SK-N-SH (cell line): ENCODE results near the gene GPATCH4. TPM values are rescaled to one million over a fixed set of nuclear protein-coding genes. Genes with fewer than 3 reads are reported as not detected.

ENCODE experiments used
- CTCF ChIA-PET: fragments of 300-600, 350-600 bp; formaldehyde crosslinking; extraction: SDS; loops from one replicate; lab custom pipeline; 2021; lab: Yijun Ruan, JAX
- POLR2A ChIA-PET: fragments of 350-600 bp; sonication (Branson Sonifier 250); formaldehyde crosslinking; extraction: SDS; loops from one replicate; lab custom pipeline; 2020; ENCODE audit warnings: antibody characterized with exemption, inconsistent platforms; lab: Yijun Ruan, JAX
- DNase-seq: peaks from one replicate; pipeline ENCODE4 v3.0.0; 2012
- H2AFZ ChIP-seq: fragments of 200-600 bp; sonication (generic); 2 replicates; pipeline ENCODE4 v1.8.1; 2016; ENCODE audit warnings: antibody characterized with exemption, mild to moderate bottlenecking, low read depth
- H3F3A ChIP-seq: fragments of 200-600 bp; sonication (generic); replicated peaks from 2 replicates; pipeline ENCODE3; 2016; ENCODE audit warnings: antibody characterized with exemption, mild to moderate bottlenecking; ENCODE audit not compliant: insufficient read depth
- H3K27ac ChIP-seq, 2 experiments: fragments of 200-500 bp in 1 of 2; fragments of 200-600 bp in 1 of 2; sonication (Bioruptor generic) in 1 of 2; sonication (generic), shearing (Covaris generic) in 1 of 2; 2 replicates each; pipeline versions ENCODE4 v1.5.1 to v1.6.1; 2014 to 2016; ENCODE audit warnings: low read depth in 2 of 2, inconsistent platforms in 1 of 2, low read length in 1 of 2, mild to moderate bottlenecking in 1 of 2, mixed read lengths in 1 of 2
- H3K27me3 ChIP-seq: fragments of 200-600 bp; sonication (generic), shearing (Covaris generic); 2 replicates; pipeline ENCODE4 v1.6.1; 2016; ENCODE audit warnings: mixed run types; ENCODE audit not compliant: insufficient read depth
- H3K36me3 ChIP-seq, 2 experiments: fragments of 200-500 bp in 1 of 2; fragments of 200-600 bp in 1 of 2; sonication (Bioruptor generic) in 1 of 2; sonication (generic) in 1 of 2; replicated peaks in 1 of 2; 2 replicates each; pipeline versions ENCODE3 to v1.5.1; 2014 to 2016; ENCODE audit warnings: low read length in 1 of 2, mild to moderate bottlenecking in 1 of 2; ENCODE audit not compliant: insufficient read depth in 2 of 2, control insufficient read depth in 1 of 2
- H3K4me1 ChIP-seq, 2 experiments: fragments of 200-500 bp in 1 of 2; fragments of 200-600 bp in 1 of 2; sonication (Bioruptor generic) in 1 of 2; sonication (generic), shearing (Covaris generic) in 1 of 2; 2 replicates each; pipeline versions ENCODE4 v1.5.1 to v1.6.1; 2014 to 2016; ENCODE audit warnings: low read depth in 1 of 2, low read length in 1 of 2, mixed run types in 1 of 2; ENCODE audit not compliant: insufficient read depth in 2 of 2, control insufficient read depth in 1 of 2
- H3K4me2 ChIP-seq: fragments of 200-600 bp; sonication (generic), shearing (Covaris generic); 2 replicates; pipeline ENCODE4 v1.6.1; 2017; ENCODE audit warnings: mixed run types
- H3K4me3 ChIP-seq, 2 experiments: fragments of 200-500 bp in 1 of 2; fragments of 200-600 bp in 1 of 2; sonication (Bioruptor generic) in 1 of 2; sonication (generic), shearing (Covaris generic) in 1 of 2; 2 replicates each; pipeline versions ENCODE4 v1.5.1 to v1.8.1; 2014 to 2016; ENCODE audit warnings: low read depth in 2 of 2, inconsistent platforms in 1 of 2, low read length in 1 of 2, mild to moderate bottlenecking in 1 of 2, mixed read lengths in 1 of 2, moderate library complexity in 1 of 2
- H3K79me2 ChIP-seq: fragments of 200-600 bp; sonication (generic); 2 replicates; pipeline ENCODE4 v1.8.1; 2017; ENCODE audit warnings: mild to moderate bottlenecking; ENCODE audit not compliant: insufficient read depth
- H3K9ac ChIP-seq: fragments of 200-600 bp; sonication (generic); 2 replicates; pipeline ENCODE4 v1.6.1; 2017; ENCODE audit warnings: mixed run types
- H3K9me2 ChIP-seq: fragments of 200-600 bp; sonication (generic); 2 replicates; pipeline ENCODE4 v1.6.1; 2017; ENCODE audit warnings: mixed run types
- H3K9me3 ChIP-seq: fragments of 200-600 bp; sonication (generic); 2 replicates; pipeline ENCODE4 v1.6.1; 2017; ENCODE audit warnings: mixed run types, mild to moderate bottlenecking, moderate library complexity
- H4K20me1 ChIP-seq: fragments of 200-600 bp; sonication (generic); 2 replicates; pipeline ENCODE4 v1.6.1; 2017; ENCODE audit warnings: mild to moderate bottlenecking, mixed run types; ENCODE audit not compliant: insufficient read depth
- CHD2 ChIP-seq: fragments of 150-350 bp; IDR thresholded peaks from 2 replicates; pipeline ENCODE4 v1.6.1; 2018; ENCODE audit warnings: low read length; ENCODE audit not compliant: partially characterized antibody
- EP300 ChIP-seq, 2 experiments: IDR thresholded peaks; 2 replicates each; pipeline versions ENCODE4 v1.4.0 to v1.6.1; 2012; ENCODE audit warnings: borderline replicate concordance in 1 of 2, low read depth in 1 of 2, low read length in 1 of 2
- FOXJ3 ChIP-seq: sonication (generic); formaldehyde crosslinking; IDR thresholded peaks from 2 replicates; pipeline ENCODE4 v1.5.1; 2020; ENCODE audit warnings: mild to moderate bottlenecking, missing genetic modification reagents
- FOXM1 ChIP-seq: IDR thresholded peaks from 2 replicates; pipeline ENCODE4 v1.4.0; 2012; ENCODE audit warnings: low read depth, mild to moderate bottlenecking
- JUND ChIP-seq: IDR thresholded peaks from 2 replicates; pipeline ENCODE4 v1.4.0; 2012
- MEF2A ChIP-seq: IDR thresholded peaks from 2 replicates; pipeline ENCODE4 v1.4.0; 2012; ENCODE audit warnings: low read depth, borderline replicate concordance
- MXI1 ChIP-seq: IDR thresholded peaks from 2 replicates; pipeline ENCODE4 v1.6.1; 2012; ENCODE audit warnings: mild to moderate bottlenecking, low read depth, low read length, improper control_type of control experiment
- NFIC ChIP-seq: IDR thresholded peaks from 2 replicates; pipeline ENCODE4 v1.4.0; 2012; ENCODE audit warnings: borderline replicate concordance
- POLR2AphosphoS5 ChIP-seq: IDR thresholded peaks from 2 replicates; pipeline ENCODE4 v1.6.1; 2012; ENCODE audit warnings: low read depth, low read length
- RAD21 ChIP-seq: IDR thresholded peaks from 2 replicates; pipeline ENCODE4 v1.6.1; 2012; ENCODE audit warnings: mild to moderate bottlenecking, low read length
- RCOR1 ChIP-seq: fragments of 150-350 bp; IDR thresholded peaks from 2 replicates; pipeline ENCODE4 v1.6.1; 2017; ENCODE audit warnings: antibody characterized with exemption, low read length
- RFX5 ChIP-seq: IDR thresholded peaks from 2 replicates; pipeline ENCODE4 v1.6.1; 2012; ENCODE audit warnings: mild to moderate bottlenecking, improper control_type of control experiment, low read length
- RXRA ChIP-seq: IDR thresholded peaks from 2 replicates; pipeline ENCODE4 v1.4.0; 2012; ENCODE audit warnings: low read depth, mild to moderate bottlenecking, borderline replicate concordance
- SMC3 ChIP-seq: IDR thresholded peaks from 2 replicates; pipeline ENCODE4 v1.6.1; 2012; ENCODE audit warnings: low read depth, low read length, improper control_type of control experiment
- TAF1 ChIP-seq: IDR thresholded peaks from 2 replicates; pipeline ENCODE4 v1.6.1; 2012; ENCODE audit warnings: low read depth, mild to moderate bottlenecking, low read length, moderate library complexity, borderline replicate concordance
- TEAD4 ChIP-seq: IDR thresholded peaks from 2 replicates; pipeline ENCODE4 v1.4.0; 2012; ENCODE audit warnings: mild to moderate bottlenecking, borderline replicate concordance; ENCODE audit not compliant: insufficient read depth
- WGBS: methylation state at CpG from one replicate; pipeline ENCODE4 v1.1.6; 2017; ENCODE audit warnings: low lambda C conversion rate; 5-methylcytosine and 5-hydroxymethylcytosine counted together
- polyA plus RNA-seq, 3 experiments: library from polyadenylated mRNA; depleted of rRNA; stranded (reverse); fragments of >200 nt; gene quantifications; 2 replicates each; pipeline ENCODE4 v1.2.3, GENCODE V29; 2012
- TF ChIP-seq, protein P1 (sequence below): IDR thresholded peaks from 2 replicates; pipeline ENCODE4; 2012
- TF ChIP-seq, protein P2 (sequence below): fragments of 150-350 bp; IDR thresholded peaks from 2 replicates; pipeline ENCODE4 v1.6.1; 2017; ENCODE audit warnings: antibody characterized with exemption, low read length, low read depth, borderline replicate concordance
- TF ChIP-seq, protein P3 (sequence below): IDR thresholded peaks from 2 replicates; pipeline ENCODE4 v1.4.0; 2012; ENCODE audit warnings: low read depth, borderline replicate concordance
- TF ChIP-seq, protein P4 (sequence below): IDR thresholded peaks from 2 replicates; pipeline ENCODE4 v1.4.0; 2012; ENCODE audit warnings: low read depth, borderline replicate concordance

GPATCH4 gene
- polyA plus RNA-seq, 1 of the 3 experiments (the other 2 are of a cell fraction): 36.6 TPM

DNA sequence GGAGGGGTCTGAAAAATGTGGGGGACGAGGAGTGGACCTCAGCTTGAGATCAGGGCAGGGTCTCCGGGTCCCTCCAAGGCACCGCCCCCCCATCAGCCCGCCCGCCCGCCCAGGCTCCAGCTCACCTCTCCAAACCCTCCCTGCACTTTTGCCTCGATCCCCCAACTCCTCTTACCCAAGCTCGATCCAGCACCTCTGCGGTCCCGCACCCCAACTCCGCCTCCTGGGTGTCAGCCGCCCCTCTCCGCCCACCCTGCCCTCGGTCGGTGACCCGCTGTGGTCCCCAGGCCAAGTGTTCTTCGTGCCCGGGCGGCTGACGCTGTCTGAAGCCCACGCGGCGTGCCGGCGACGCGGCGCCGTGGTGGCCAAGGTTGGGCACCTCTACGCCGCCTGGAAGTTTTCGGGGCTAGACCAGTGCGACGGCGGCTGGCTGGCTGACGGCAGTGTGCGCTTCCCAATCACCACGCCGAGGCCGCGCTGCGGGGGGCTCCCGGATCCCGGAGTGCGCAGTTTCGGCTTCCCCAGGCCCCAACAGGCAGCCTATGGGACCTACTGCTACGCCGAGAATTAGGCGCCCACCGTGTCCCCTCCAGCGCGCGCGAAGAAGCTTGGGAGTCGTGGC lies 23.6 kb upstream of the GPATCH4 start:
- no peaks in the 10 kb centered on the region for H3K79me2 ChIP-seq
- peak overlapping the region; percentile 86 for H3K4me2 ChIP-seq
- peaks cover 0 to 13% of the 10 kb centered on the region in 2 experiments; a peak in 1 of 4 replicates for H3K4me1 ChIP-seq
- no peak overlapping the region for H3K9ac ChIP-seq
- no CpG with 5 or more reads among the region's 55 CpGs for WGBS
- H3K4me3 ChIP-seq: peak overlapping the region; percentile 39 to 57; a peak in 3 of 4 replicates
- H3K9me3 ChIP-seq: no peaks in the 10 kb centered on the region
- TF ChIP-seq TAF1 (no peak), RCOR1 (no peak), JUND (no peak), SMC3 (no peak), MXI1 (no peak), RAD21 (no peak), TEAD4 (no peak), MEF2A (no peak), RXRA (no peak), FOXM1 (no peak), EP300 (IDR thresholded peaks at IDR 0.05; ENCODE audit: borderline replicate concordance in 1 of 2, low read depth in 1 of 2, low read length in 1 of 2) (no peak), RFX5 (no peak), NFIC (no peak), FOXJ3 (no peak), POLR2AphosphoS5 (no peak), CHD2 (no peak)
- TF ChIP-seq, protein P1, sequence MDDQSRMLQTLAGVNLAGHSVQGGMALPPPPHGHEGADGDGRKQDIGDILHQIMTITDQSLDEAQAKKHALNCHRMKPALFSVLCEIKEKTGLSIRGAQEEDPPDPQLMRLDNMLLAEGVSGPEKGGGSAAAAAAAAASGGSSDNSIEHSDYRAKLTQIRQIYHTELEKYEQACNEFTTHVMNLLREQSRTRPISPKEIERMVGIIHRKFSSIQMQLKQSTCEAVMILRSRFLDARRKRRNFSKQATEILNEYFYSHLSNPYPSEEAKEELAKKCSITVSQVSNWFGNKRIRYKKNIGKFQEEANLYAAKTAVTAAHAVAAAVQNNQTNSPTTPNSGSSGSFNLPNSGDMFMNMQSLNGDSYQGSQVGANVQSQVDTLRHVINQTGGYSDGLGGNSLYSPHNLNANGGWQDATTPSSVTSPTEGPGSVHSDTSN: no peak
- TF ChIP-seq, protein P2, sequence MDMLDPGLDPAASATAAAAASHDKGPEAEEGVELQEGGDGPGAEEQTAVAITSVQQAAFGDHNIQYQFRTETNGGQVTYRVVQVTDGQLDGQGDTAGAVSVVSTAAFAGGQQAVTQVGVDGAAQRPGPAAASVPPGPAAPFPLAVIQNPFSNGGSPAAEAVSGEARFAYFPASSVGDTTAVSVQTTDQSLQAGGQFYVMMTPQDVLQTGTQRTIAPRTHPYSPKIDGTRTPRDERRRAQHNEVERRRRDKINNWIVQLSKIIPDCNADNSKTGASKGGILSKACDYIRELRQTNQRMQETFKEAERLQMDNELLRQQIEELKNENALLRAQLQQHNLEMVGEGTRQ: no peak
- TF ChIP-seq, protein P3, sequence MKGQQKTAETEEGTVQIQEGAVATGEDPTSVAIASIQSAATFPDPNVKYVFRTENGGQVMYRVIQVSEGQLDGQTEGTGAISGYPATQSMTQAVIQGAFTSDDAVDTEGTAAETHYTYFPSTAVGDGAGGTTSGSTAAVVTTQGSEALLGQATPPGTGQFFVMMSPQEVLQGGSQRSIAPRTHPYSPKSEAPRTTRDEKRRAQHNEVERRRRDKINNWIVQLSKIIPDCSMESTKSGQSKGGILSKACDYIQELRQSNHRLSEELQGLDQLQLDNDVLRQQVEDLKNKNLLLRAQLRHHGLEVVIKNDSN: no peak
- TF ChIP-seq, protein P4, sequence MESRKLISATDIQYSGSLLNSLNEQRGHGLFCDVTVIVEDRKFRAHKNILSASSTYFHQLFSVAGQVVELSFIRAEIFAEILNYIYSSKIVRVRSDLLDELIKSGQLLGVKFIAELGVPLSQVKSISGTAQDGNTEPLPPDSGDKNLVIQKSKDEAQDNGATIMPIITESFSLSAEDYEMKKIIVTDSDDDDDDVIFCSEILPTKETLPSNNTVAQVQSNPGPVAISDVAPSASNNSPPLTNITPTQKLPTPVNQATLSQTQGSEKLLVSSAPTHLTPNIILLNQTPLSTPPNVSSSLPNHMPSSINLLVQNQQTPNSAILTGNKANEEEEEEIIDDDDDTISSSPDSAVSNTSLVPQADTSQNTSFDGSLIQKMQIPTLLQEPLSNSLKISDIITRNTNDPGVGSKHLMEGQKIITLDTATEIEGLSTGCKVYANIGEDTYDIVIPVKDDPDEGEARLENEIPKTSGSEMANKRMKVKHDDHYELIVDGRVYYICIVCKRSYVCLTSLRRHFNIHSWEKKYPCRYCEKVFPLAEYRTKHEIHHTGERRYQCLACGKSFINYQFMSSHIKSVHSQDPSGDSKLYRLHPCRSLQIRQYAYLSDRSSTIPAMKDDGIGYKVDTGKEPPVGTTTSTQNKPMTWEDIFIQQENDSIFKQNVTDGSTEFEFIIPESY: no peak
- H3K27ac ChIP-seq: no peak overlapping the region
- H4K20me1 ChIP-seq: no peaks in the 10 kb centered on the region
- H3K9me2 ChIP-seq: no peaks in the 10 kb centered on the region
- POLR2A ChIA-PET: interaction anchor here (0.6 to 1.6 kb wide), 3 partner anchors 24 to 342 kb away, joined by 3 to 9 read pairs (median 3); partner anchors contain the start of gene SMG5
- DNase-seq: no peak
- no peaks in the 10 kb centered on the region for H3K36me3 ChIP-seq
- H3F3A ChIP-seq: peaks cover 10% of the 10 kb centered on the region
- H2AFZ ChIP-seq: no peak overlapping the region
- peaks cover 29% of the 10 kb centered on the region for H3K27me3 ChIP-seq
- CTCF ChIA-PET: interaction anchor here (0.7 to 18.0 kb wide), 35 partner anchors 9 to 270 kb away, joined by 3 to 643 read pairs (median 6); partner anchors contain the start of genes BCAN, CRABP2, IQGAP3 and ISG20L2
